ENCODE measurements around the gene GRHL1.

- TF ChIP-seq POLR2A (IDR thresholded peaks at IDR 0.05) (no peak), CTCF (IDR thresholded peaks at IDR 0.05) (no peak)
These were observed 7.1 kb upstream of the GRHL1 start for GRCh38 chr2:9944330-9944758.

Measured in vagina (tissue), 2 donors.